ENCODE results near the gene CD300A. TPM values are rescaled to one million over a fixed set of nuclear protein-coding genes. Genes with fewer than 3 reads are reported as not detected.
A peak's percentile ranks its signal among the peaks of the same experiment; 100 is the strongest.

Gene CD300A
- total RNA-seq, 1 experiment from 2014 or later, result not detected

- no peak overlapping the region for H2AFZ ChIP-seq (ENCODE audit: low read length)
- TF ChIP-seq EZH2 (IDR thresholded peaks at IDR 0.05; ENCODE audit: low read length, unreplicated experiment), result no peak
- H3K27ac ChIP-seq (ENCODE audit: low read length), result no peak overlapping the region
- H3F3A ChIP-seq (ENCODE audit: low read length, unreplicated experiment), result no peaks in the 10 kb centered on the region
- no peak overlapping the region for H3K9ac ChIP-seq (ENCODE audit: low read length)
- DNase-seq (no peak), ATAC-seq (no peak)
- H3K9me3 ChIP-seq (ENCODE audit: low read length), result no peaks in the 10 kb centered on the region
- H3K4me2 ChIP-seq (ENCODE audit: low read length), result no peak overlapping the region
- H3K27me3 ChIP-seq (ENCODE audit: low read length), result no peaks in the 10 kb centered on the region
- H3K36me3 ChIP-seq (ENCODE audit: low read depth, low read length), result peaks cover 11% of the 10 kb centered on the region; the same call in 1 of the 2 replicates
- POLR2A ChIA-PET (ENCODE audit: unreplicated experiment), result interaction anchor here (0.6 kb wide), 1 partner anchor 71 kb away, joined by 3 read pairs; no protein-coding TSS in a partner anchor
- no peak overlapping the region for H3K4me3 ChIP-seq (ENCODE audit: low read length)
- intact Hi-C loops (cut with micrococcal nuclease), result no loop called here
- H3K4me1 ChIP-seq (ENCODE audit: insufficient read depth, low read length), result peaks cover 14% of the 10 kb centered on the region
- no peaks in the 10 kb centered on the region for H3K79me2 ChIP-seq (ENCODE audit: low read length)
- BruUV-seq (replicated peaks), result no TSS peak
- CTCF ChIA-PET, result no interaction called here
- no peaks in the 10 kb centered on the region for H4K20me1 ChIP-seq (ENCODE audit: low read length)
- H3K9me2 ChIP-seq (replicated peaks; ENCODE audit: low read length), result no peaks in the 10 kb centered on the region
Observed at GRCh38 chr17:74451557-74451956, 14.9 kb upstream of the CD300A start.

GRCh38 chr17:74452033-74452840 is 14.2 kb upstream of the CD300A start:
- Histone ChIP-seq H3K9me2 (replicated peaks; ENCODE audit: low read length) (no peaks in the 10 kb centered on the region), H3K4me2 (ENCODE audit: low read length) (no peak overlapping the region), H3K9me3 (ENCODE audit: low read length) (no peaks in the 10 kb centered on the region), H3K27me3 (ENCODE audit: low read length) (no peaks in the 10 kb centered on the region), H3K79me2 (ENCODE audit: low read length) (no peaks in the 10 kb centered on the region), H2AFZ (ENCODE audit: low read length) (no peak overlapping the region), H3F3A (ENCODE audit: low read length, unreplicated experiment) (no peaks in the 10 kb centered on the region), H3K27ac (ENCODE audit: low read length) (no peak overlapping the region), H3K36me3 (ENCODE audit: low read depth, low read length) (peaks cover 5% of the 10 kb centered on the region; the same call in 1 of the 2 replicates), H3K4me3 (ENCODE audit: low read length) (no peak overlapping the region), H3K4me1 (ENCODE audit: insufficient read depth, low read length) (peaks cover 14% of the 10 kb centered on the region), H4K20me1 (ENCODE audit: low read length) (no peaks in the 10 kb centered on the region), H3K9ac (ENCODE audit: low read length) (no peak overlapping the region)
- intact Hi-C loops (cut with micrococcal nuclease), result no loop called here
- ATAC-seq (no peak), DNase-seq (no peak)
- CTCF ChIA-PET, result interaction anchor here (4.1 kb wide), 1 partner anchor 73 kb away, joined by 47 read pairs; no protein-coding TSS in a partner anchor
- POLR2A ChIA-PET (ENCODE audit: unreplicated experiment), result interaction anchor here (0.6 kb wide), 1 partner anchor 28 kb away, joined by 5 read pairs; no protein-coding TSS in a partner anchor
- BruUV-seq (replicated peaks), result no TSS peak
- TF ChIP-seq CTCF (conservative IDR thresholded peaks at IDR 0.05; ENCODE audit: low read depth, low read length) (no peak), EZH2phosphoT487 (IDR thresholded peaks at IDR 0.05; ENCODE audit: borderline replicate concordance, low read length) (no peak), EZH2 (IDR thresholded peaks at IDR 0.05; ENCODE audit: low read length, unreplicated experiment) (no peak)

- Histone ChIP-seq H3K27ac (ENCODE audit: low read length) (no peak overlapping the region), H3K9me2 (replicated peaks; ENCODE audit: low read length) (no peaks in the 10 kb centered on the region), H3K9me3 (ENCODE audit: low read length) (no peaks in the 10 kb centered on the region), H3K4me3 (ENCODE audit: low read length) (peak overlapping the region; percentile 55; the same call in 1 of the 2 replicates), H3K9ac (ENCODE audit: low read length) (no peak overlapping the region), H3K4me2 (ENCODE audit: low read length) (peak overlapping the region; percentile 88), H3K27me3 (ENCODE audit: low read length) (no peaks in the 10 kb centered on the region), H3F3A (ENCODE audit: low read length, unreplicated experiment) (no peaks in the 10 kb centered on the region), H3K36me3 (ENCODE audit: low read depth, low read length) (peaks cover 5% of the 10 kb centered on the region; the same call in 1 of the 2 replicates), H4K20me1 (ENCODE audit: low read length) (no peaks in the 10 kb centered on the region), H3K4me1 (ENCODE audit: insufficient read depth, low read length) (peaks cover 14% of the 10 kb centered on the region), H2AFZ (ENCODE audit: low read length) (peak overlapping the region; percentile 66), H3K79me2 (ENCODE audit: low read length) (no peaks in the 10 kb centered on the region)
- intact Hi-C loops (cut with micrococcal nuclease), result no loop called here
- TF ChIP-seq EZH2phosphoT487 (IDR thresholded peaks at IDR 0.05; ENCODE audit: borderline replicate concordance, low read length) (no peak), CTCF (conservative IDR thresholded peaks at IDR 0.05; ENCODE audit: low read depth, low read length) (no peak), EZH2 (IDR thresholded peaks at IDR 0.05; ENCODE audit: low read length, unreplicated experiment) (no peak)
- CTCF ChIA-PET, result interaction anchor here (0.7 to 4.1 kb wide), 3 partner anchors 58 to 84 kb away, joined by 3 to 47 read pairs (median 6); no protein-coding TSS in a partner anchor
- no TSS peak for BruUV-seq (replicated peaks)
- ATAC-seq (no peak), DNase-seq (no peak)
- POLR2A ChIA-PET (ENCODE audit: unreplicated experiment), result interaction anchor here (0.6 to 1.0 kb wide), 3 partner anchors 22 to 36 kb away, joined by 3 to 5 read pairs (median 5); no protein-coding TSS in a partner anchor
Observed at GRCh38 chr17:74452841-74453661, 13.4 kb upstream of the CD300A start.
